Sciatic nerve (tissue), 2 donors: Measurements from ENCODE around the gene PPIE. TPM values are rescaled to one million over a fixed set of nuclear protein-coding genes. Genes with fewer than 3 reads are reported as not detected.
"Not testable (repeated sequence)": the region's sequence is repeated elsewhere in the genome, so short reads cannot be mapped to it uniquely, and the experiment has no call there.

Experiments
- ATAC-seq: fragments of 200-7000 bp; cut with Tn5 transposase; one replicate; pipeline ENCODE4 v1.9.1; 2020; ENCODE audit warnings: mild to moderate bottlenecking, moderate library complexity
- DNase-seq: peaks from one replicate; pipeline ENCODE4 v3.0.0-alpha.2; 2020; ENCODE audit warnings: low spot score
- intact Hi-C: fragments of 100-400 bp; cut with DNase I; formaldehyde crosslinking; loops from one replicate; pipeline ENCODE4 v1.14.2; 2022
- total RNA-seq: library from RNA; stranded (reverse); fragmentation: NEBNext Ultra II Directional; extraction: Animal tissue kit (Norgen Biotek cat#: 25700); gene quantifications from one replicate; pipeline ENCODE4 v1.2.1, GENCODE V29; 2021
- donor health status: DM: no; HTN: no; CAD: no.
- donor health status: DM: no; HTN: no; CAD: no.

PPIE gene
- total RNA-seq, 1 donor from 2014 or later, result 41.5 TPM

- ATAC-seq (peak; percentile 62), DNase-seq (peak; percentile 81)
- intact Hi-C loops, result no loop called here
These were observed 50.3 kb downstream of the PPIE start, which contains the start of gene BMP8B for GRCh38 chr1:39788758-39789570. TSS of gene BMP8B (minus strand) at chr1:39788865. CDS start at chr1:39788485, 380 bp downstream.

GRCh38 chr1:39789571-39790110 lies 51.0 kb downstream of the PPIE start:
- DNase-seq (no peak), ATAC-seq (no peak)
- intact Hi-C loops, result no loop called here

GRCh38 chr1:39791838-39792237 lies 53.2 kb downstream of the PPIE start:
- intact Hi-C loops, result no loop called here
- ATAC-seq, result no peak
- DNase-seq, result no peak

- DNase-seq (no peak), ATAC-seq (no peak)
- intact Hi-C loops, result no loop called here
These were observed 57.0 kb downstream of the PPIE start for GRCh38 chr1:39795651-39796050.

GRCh38 chr1:39798859-39799769 lies 60.4 kb downstream of the PPIE start:
- DNase-seq (peak; percentile 84), ATAC-seq (peak; percentile 90)
- intact Hi-C loops, result not testable (repeated sequence)

- DNase-seq, result peak; percentile 86
- intact Hi-C loops, result no loop called here
- ATAC-seq, result peak; percentile 95
These were observed 61.2 kb downstream of the PPIE start for GRCh38 chr1:39799770-39800470.

GRCh38 chr1:39800471-39800835 lies 61.8 kb downstream of the PPIE start:
- intact Hi-C loops, result no loop called here
- no peak for DNase-seq
- ATAC-seq, result no peak

GRCh38 chr1:39802496-39803260 lies 64.0 kb downstream of the PPIE start:
- ATAC-seq (no peak), DNase-seq (no peak)
- intact Hi-C loops, result no loop called here

- no peak for DNase-seq
- ATAC-seq, result no peak
- intact Hi-C loops, result no loop called here
These were observed 66.7 kb downstream of the PPIE start for GRCh38 chr1:39805385-39805784.

- intact Hi-C loops, result no loop called here
- ATAC-seq, result no peak
- no peak for DNase-seq
These were observed 70.3 kb downstream of the PPIE start for GRCh38 chr1:39808784-39809517.

- DNase-seq, result no peak
- ATAC-seq, result no peak
- intact Hi-C loops, result no loop called here
These were observed 74.2 kb downstream of the PPIE start for GRCh38 chr1:39812913-39813312.

Other genes with a start within 250 kb of the PPIE start
- gene BMP8A, start 247.2 kb upstream of the PPIE start, total RNA-seq, result 8.3 TPM
- gene PABPC4, start 162.1 kb upstream of the PPIE start, total RNA-seq, result 168 TPM
- 10.6 TPM for gene HEYL, start 99.2 kb upstream of the PPIE start, total RNA-seq
- 1.4 TPM for gene NT5C1A, start 66.8 kb upstream of the PPIE start, total RNA-seq
- not detected for gene HPCAL4, start 47.4 kb upstream of the PPIE start, total RNA-seq
- gene OXCT2, start 32.5 kb downstream of the PPIE start, total RNA-seq, result 8.5 TPM
- gene BMP8B, start 50.0 kb downstream of the PPIE start, total RNA-seq, result 40.2 TPM
- gene TRIT1, start 144.6 kb downstream of the PPIE start, total RNA-seq, result 21.6 TPM
- gene MYCL, start 163.0 kb downstream of the PPIE start, total RNA-seq, result 2.5 TPM
- 12.3 TPM for gene MFSD2A, start 216.3 kb downstream of the PPIE start, total RNA-seq